AG09309 (cell line): ENCODE measurements around the gene RNASE8.

Experiments
- DNase-seq: peaks from one replicate; pipeline ENCODE4 v3.0.0-alpha.2; 2010; ENCODE audit warnings: low read depth
- H3K4me3 ChIP-seq: 2 replicates; pipeline ENCODE4 v1.5.1; 2011; ENCODE audit warnings: mild to moderate bottlenecking, low read depth, low read length, moderate library complexity; ENCODE audit not compliant: control insufficient read depth
- CTCF ChIP-seq: IDR thresholded peaks from 2 replicates; pipeline ENCODE4 v1.5.1; 2011; ENCODE audit warnings: mild to moderate bottlenecking, low read depth, low read length, inconsistent platforms; ENCODE audit not compliant: insufficient read depth, control insufficient read depth; ENCODE audit errors: missing control alignments

Gene RNASE8

GRCh38 chr14:21059842-21060613 is 2.4 kb downstream of the RNASE8 start:
- H3K4me3 ChIP-seq = no peak overlapping the region
- DNase-seq = no peak
- no peak for TF ChIP-seq CTCF

- no peak for TF ChIP-seq CTCF
- DNase-seq = no peak
- H3K4me3 ChIP-seq = no peak overlapping the region
Measured at GRCh38 chr14:21060614-21061346, 3.2 kb downstream of the RNASE8 start.

- DNase-seq = no peak
- no peak overlapping the region for H3K4me3 ChIP-seq
- no peak for TF ChIP-seq CTCF
Measured at GRCh38 chr14:21061347-21061668, 3.7 kb downstream of the RNASE8 start.

GRCh38 chr14:21063479-21063878 is 5.9 kb downstream of the RNASE8 start:
- no peak for DNase-seq
- no peak for TF ChIP-seq CTCF
- H3K4me3 ChIP-seq = no peak overlapping the region

- peak; percentile 37 for TF ChIP-seq CTCF
- no peak for DNase-seq
- no peak overlapping the region for H3K4me3 ChIP-seq
Measured at GRCh38 chr14:21066882-21067502, 9.4 kb downstream of the RNASE8 start.

- peak overlapping the region; percentile 96 for H3K4me3 ChIP-seq
- peak; percentile 73 for TF ChIP-seq CTCF
- DNase-seq = no peak
Measured at GRCh38 chr14:21068521-21069387, 11.1 kb downstream of the RNASE8 start.
